HFF-Myc (cell line): ENCODE data around the gene CLCN2.

Experiments used
- DNase-seq: peaks from one replicate; pipeline ENCODE4 v3.0.0-alpha.2; 2011; ENCODE audit warnings: low read depth; ENCODE audit errors: extremely low read depth
- H3K4me3 ChIP-seq: replicated peaks from 2 replicates; pipeline ENCODE4 v1.5.1; 2011; ENCODE audit warnings: low read depth, mild to moderate bottlenecking, control low read depth, low read length
- CTCF ChIP-seq: IDR thresholded peaks from 2 replicates; pipeline ENCODE4 v1.5.1; 2012; ENCODE audit warnings: mild to moderate bottlenecking, low read depth, low read length, control low read depth; ENCODE audit errors: missing control alignments

The CLCN2 gene

GRCh38 chr3:184354121-184354728, 7.2 kb downstream of the CLCN2 start:
- DNase-seq, result no peak
- TF ChIP-seq CTCF, result peak; percentile 78
- H3K4me3 ChIP-seq, result no peak overlapping the region

GRCh38 chr3:184353546-184353941, 7.9 kb downstream of the CLCN2 start:
- DNase-seq, result no peak
- no peak overlapping the region for H3K4me3 ChIP-seq
- no peak for TF ChIP-seq CTCF

GRCh38 chr3:184352897-184353545, 8.4 kb downstream of the CLCN2 start:
- DNase-seq, result no peak
- no peak overlapping the region for H3K4me3 ChIP-seq
- no peak for TF ChIP-seq CTCF

- H3K4me3 ChIP-seq, result no peak overlapping the region
- TF ChIP-seq CTCF, result no peak
- no peak for DNase-seq
These were observed 9.1 kb downstream of the CLCN2 start for GRCh38 chr3:184352149-184352785.

GRCh38 chr3:184351511-184352148, 9.8 kb downstream of the CLCN2 start:
- no peak overlapping the region for H3K4me3 ChIP-seq
- TF ChIP-seq CTCF, result no peak
- DNase-seq, result no peak

GRCh38 chr3:184350618-184351017, 10.8 kb downstream of the CLCN2 start:
- TF ChIP-seq CTCF, result no peak
- H3K4me3 ChIP-seq, result no peak overlapping the region
- DNase-seq, result no peak
